ENCODE measurements around the gene DNHD1.

DNHD1 gene

GRCh38 chr11:6615046-6615445 is 118.0 kb downstream of the DNHD1 start:
- no peak for TF ChIP-seq CTCF (conservative IDR thresholded peaks at IDR 0.05; ENCODE audit: low read depth, low read length)
- H3K27me3 ChIP-seq (ENCODE audit: insufficient read depth, low read depth), result no peaks in the 10 kb centered on the region
- H3K9ac ChIP-seq, result no peak overlapping the region
- H3K36me3 ChIP-seq (ENCODE audit: insufficient read depth), result no peaks in the 10 kb centered on the region
- no peak overlapping the region for H3K4me3 ChIP-seq (IDR thresholded peaks at IDR 0.05; ENCODE audit: insufficient read depth, low read depth, low read length)
- no peak overlapping the region for H3K27ac ChIP-seq
- no peak overlapping the region for H2AFZ ChIP-seq (ENCODE audit: low read depth)
- no peak overlapping the region for H3K4me2 ChIP-seq
- peaks cover 9% of the 10 kb centered on the region; the same call in 1 of the 2 replicates for H3K79me2 ChIP-seq (ENCODE audit: insufficient read depth, low read depth)
- no peaks in the 10 kb centered on the region for H4K20me1 ChIP-seq (ENCODE audit: insufficient read depth)
- H3K4me1 ChIP-seq (ENCODE audit: low read depth, poor library complexity, severe bottlenecking), result peaks cover 30% of the 10 kb centered on the region

- Histone ChIP-seq H3K4me3 (IDR thresholded peaks at IDR 0.05; ENCODE audit: insufficient read depth, low read depth, low read length) (no peak overlapping the region), H3K4me2 (no peak overlapping the region)
Measured at GRCh38 chr11:6615882-6616585, 119.0 kb downstream of the DNHD1 start.

GRCh38 chr11:6616596-6617250 is 119.6 kb downstream of the DNHD1 start:
- H3K27me3 ChIP-seq (ENCODE audit: insufficient read depth, low read depth), result no peaks in the 10 kb centered on the region
- no peak for TF ChIP-seq CTCF (conservative IDR thresholded peaks at IDR 0.05; ENCODE audit: low read depth, low read length)
- H3K27ac ChIP-seq, result no peak overlapping the region
- no peak overlapping the region for H3K9ac ChIP-seq
- no peak overlapping the region for H3K4me2 ChIP-seq
- no peaks in the 10 kb centered on the region for H3K36me3 ChIP-seq (ENCODE audit: insufficient read depth)
- H3K4me3 ChIP-seq (IDR thresholded peaks at IDR 0.05; ENCODE audit: insufficient read depth, low read depth, low read length), result no peak overlapping the region
- H2AFZ ChIP-seq (ENCODE audit: low read depth), result no peak overlapping the region
- H4K20me1 ChIP-seq (ENCODE audit: insufficient read depth), result no peaks in the 10 kb centered on the region
- peaks cover under 1% of the 10 kb centered on the region; the same call in 1 of the 2 replicates for H3K79me2 ChIP-seq (ENCODE audit: insufficient read depth, low read depth)
- peaks cover 20% of the 10 kb centered on the region for H3K4me1 ChIP-seq (ENCODE audit: low read depth, poor library complexity, severe bottlenecking)

More at GRCh38 chr11:6615882-6616585, 119.0 kb downstream of the DNHD1 start:
- H3K4me1 ChIP-seq (ENCODE audit: low read depth, poor library complexity, severe bottlenecking), result peaks cover 22% of the 10 kb centered on the region
- peaks cover 8% of the 10 kb centered on the region; the same call in 1 of the 2 replicates for H3K79me2 ChIP-seq (ENCODE audit: insufficient read depth, low read depth)
- no peaks in the 10 kb centered on the region for H3K27me3 ChIP-seq (ENCODE audit: insufficient read depth, low read depth)
- no peak overlapping the region for H3K9ac ChIP-seq
- TF ChIP-seq CTCF (conservative IDR thresholded peaks at IDR 0.05; ENCODE audit: low read depth, low read length), result no peak
- no peaks in the 10 kb centered on the region for H4K20me1 ChIP-seq (ENCODE audit: insufficient read depth)
- no peak overlapping the region for H3K27ac ChIP-seq
- H3K36me3 ChIP-seq (ENCODE audit: insufficient read depth), result no peaks in the 10 kb centered on the region
- H2AFZ ChIP-seq (ENCODE audit: low read depth), result no peak overlapping the region

- no peak overlapping the region for H3K4me3 ChIP-seq (IDR thresholded peaks at IDR 0.05; ENCODE audit: insufficient read depth, low read depth, low read length)
- H3K27me3 ChIP-seq (ENCODE audit: insufficient read depth, low read depth), result no peaks in the 10 kb centered on the region
- no peak overlapping the region for H3K9ac ChIP-seq
- H3K36me3 ChIP-seq (ENCODE audit: insufficient read depth), result no peaks in the 10 kb centered on the region
- H2AFZ ChIP-seq (ENCODE audit: low read depth), result no peak overlapping the region
- no peak for TF ChIP-seq CTCF (conservative IDR thresholded peaks at IDR 0.05; ENCODE audit: low read depth, low read length)
- H3K79me2 ChIP-seq (ENCODE audit: insufficient read depth, low read depth), result no peaks in the 10 kb centered on the region
- no peak overlapping the region for H3K4me2 ChIP-seq
- no peak overlapping the region for H3K27ac ChIP-seq
- no peaks in the 10 kb centered on the region for H4K20me1 ChIP-seq (ENCODE audit: insufficient read depth)
- H3K4me1 ChIP-seq (ENCODE audit: low read depth, poor library complexity, severe bottlenecking), result peaks cover 20% of the 10 kb centered on the region
Measured at GRCh38 chr11:6617315-6617781, 120.3 kb downstream of the DNHD1 start.
